Ishikawa (cell line): Measurements from ENCODE around the gene AQP12A.

Experiments used
- CEBPB ChIP-seq: IDR thresholded peaks from 2 replicates; pipeline ENCODE4 v1.6.1; 2012
- CREB1 ChIP-seq: IDR thresholded peaks from 2 replicates; pipeline ENCODE4 v1.6.1; 2012; ENCODE audit warnings: low read depth
- EGR1 ChIP-seq: IDR thresholded peaks from 2 replicates; pipeline ENCODE4 v1.6.1; 2012
- EP300 ChIP-seq: IDR thresholded peaks from 2 replicates; pipeline ENCODE4 v1.6.1; 2012; ENCODE audit warnings: borderline replicate concordance
- FOXM1 ChIP-seq: IDR thresholded peaks from 2 replicates; pipeline ENCODE4 v1.6.1; 2012; ENCODE audit warnings: low read depth, borderline replicate concordance
- NFIC ChIP-seq: IDR thresholded peaks from 2 replicates; pipeline ENCODE4 v1.6.1; 2012
- RAD21 ChIP-seq: IDR thresholded peaks from 2 replicates; pipeline ENCODE4 v1.6.1; 2012; ENCODE audit warnings: low read depth
- TAF1 ChIP-seq: IDR thresholded peaks from 2 replicates; pipeline ENCODE4 v1.6.1; 2012; ENCODE audit warnings: low read depth, mild to moderate bottlenecking
- TCF12 ChIP-seq: IDR thresholded peaks from 2 replicates; pipeline ENCODE4 v1.6.1; 2012; ENCODE audit warnings: low read depth
- TEAD4 ChIP-seq: IDR thresholded peaks from 2 replicates; pipeline ENCODE4 v1.6.1; 2012
- YY1 ChIP-seq: IDR thresholded peaks from 2 replicates; pipeline ENCODE4 v1.6.1; 2012; ENCODE audit warnings: low read depth
- ZBTB7A ChIP-seq: IDR thresholded peaks from 2 replicates; pipeline ENCODE4 v1.6.1; 2012; ENCODE audit warnings: low read depth
- TF ChIP-seq, protein P1 (sequence below): IDR thresholded peaks from 2 replicates; pipeline ENCODE4 v1.6.1; 2012; ENCODE audit warnings: low read depth, mild to moderate bottlenecking
- TF ChIP-seq, protein P2 (sequence below): IDR thresholded peaks from 2 replicates; pipeline ENCODE4 v1.6.1; 2012
- TF ChIP-seq, protein P3 (sequence below): IDR thresholded peaks from 2 replicates; pipeline ENCODE4 v1.6.1; 2012

AQP12A gene

DNA sequence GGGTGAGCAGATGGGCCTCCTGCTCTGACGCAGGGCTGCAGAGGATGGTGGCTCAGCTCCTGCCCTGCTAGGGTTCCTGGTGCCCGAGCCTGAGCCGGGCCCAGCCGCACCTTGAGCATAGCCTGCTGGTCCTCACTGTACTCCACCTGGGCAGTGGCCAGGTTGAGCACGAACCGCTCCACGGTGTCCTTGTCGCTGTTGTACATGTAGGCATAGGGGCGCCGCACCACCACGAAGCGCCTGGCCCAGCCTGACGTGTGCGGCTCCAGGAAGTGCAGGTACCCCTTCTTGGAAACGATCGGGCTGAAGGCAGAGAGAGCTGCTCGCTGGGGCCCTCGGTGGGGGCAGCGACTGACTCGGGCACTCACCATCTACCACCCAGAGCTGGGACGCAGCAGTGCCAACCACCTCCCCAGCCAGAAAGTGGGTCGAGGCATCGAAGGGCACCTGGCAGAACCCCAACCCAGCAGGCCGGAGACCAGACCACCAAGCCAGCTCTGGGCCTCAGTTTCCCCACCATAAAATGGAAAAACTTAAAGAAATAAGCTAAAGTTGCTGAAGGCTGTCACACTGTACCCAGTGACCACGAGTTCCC lies 27.3 kb downstream of the AQP12A start:
- TF ChIP-seq, protein P1, sequence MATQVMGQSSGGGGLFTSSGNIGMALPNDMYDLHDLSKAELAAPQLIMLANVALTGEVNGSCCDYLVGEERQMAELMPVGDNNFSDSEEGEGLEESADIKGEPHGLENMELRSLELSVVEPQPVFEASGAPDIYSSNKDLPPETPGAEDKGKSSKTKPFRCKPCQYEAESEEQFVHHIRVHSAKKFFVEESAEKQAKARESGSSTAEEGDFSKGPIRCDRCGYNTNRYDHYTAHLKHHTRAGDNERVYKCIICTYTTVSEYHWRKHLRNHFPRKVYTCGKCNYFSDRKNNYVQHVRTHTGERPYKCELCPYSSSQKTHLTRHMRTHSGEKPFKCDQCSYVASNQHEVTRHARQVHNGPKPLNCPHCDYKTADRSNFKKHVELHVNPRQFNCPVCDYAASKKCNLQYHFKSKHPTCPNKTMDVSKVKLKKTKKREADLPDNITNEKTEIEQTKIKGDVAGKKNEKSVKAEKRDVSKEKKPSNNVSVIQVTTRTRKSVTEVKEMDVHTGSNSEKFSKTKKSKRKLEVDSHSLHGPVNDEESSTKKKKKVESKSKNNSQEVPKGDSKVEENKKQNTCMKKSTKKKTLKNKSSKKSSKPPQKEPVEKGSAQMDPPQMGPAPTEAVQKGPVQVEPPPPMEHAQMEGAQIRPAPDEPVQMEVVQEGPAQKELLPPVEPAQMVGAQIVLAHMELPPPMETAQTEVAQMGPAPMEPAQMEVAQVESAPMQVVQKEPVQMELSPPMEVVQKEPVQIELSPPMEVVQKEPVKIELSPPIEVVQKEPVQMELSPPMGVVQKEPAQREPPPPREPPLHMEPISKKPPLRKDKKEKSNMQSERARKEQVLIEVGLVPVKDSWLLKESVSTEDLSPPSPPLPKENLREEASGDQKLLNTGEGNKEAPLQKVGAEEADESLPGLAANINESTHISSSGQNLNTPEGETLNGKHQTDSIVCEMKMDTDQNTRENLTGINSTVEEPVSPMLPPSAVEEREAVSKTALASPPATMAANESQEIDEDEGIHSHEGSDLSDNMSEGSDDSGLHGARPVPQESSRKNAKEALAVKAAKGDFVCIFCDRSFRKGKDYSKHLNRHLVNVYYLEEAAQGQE = no peak
- TF ChIP-seq TEAD4 (no peak), EP300 (no peak), NFIC (no peak), RAD21 (no peak), CEBPB (no peak), ZBTB7A (no peak), CREB1 (no peak), FOXM1 (no peak), TAF1 (no peak), TCF12 (no peak), EGR1 (no peak)
- TF ChIP-seq, protein P2, sequence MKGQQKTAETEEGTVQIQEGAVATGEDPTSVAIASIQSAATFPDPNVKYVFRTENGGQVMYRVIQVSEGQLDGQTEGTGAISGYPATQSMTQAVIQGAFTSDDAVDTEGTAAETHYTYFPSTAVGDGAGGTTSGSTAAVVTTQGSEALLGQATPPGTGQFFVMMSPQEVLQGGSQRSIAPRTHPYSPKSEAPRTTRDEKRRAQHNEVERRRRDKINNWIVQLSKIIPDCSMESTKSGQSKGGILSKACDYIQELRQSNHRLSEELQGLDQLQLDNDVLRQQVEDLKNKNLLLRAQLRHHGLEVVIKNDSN = no peak
- TF ChIP-seq, protein P3, sequence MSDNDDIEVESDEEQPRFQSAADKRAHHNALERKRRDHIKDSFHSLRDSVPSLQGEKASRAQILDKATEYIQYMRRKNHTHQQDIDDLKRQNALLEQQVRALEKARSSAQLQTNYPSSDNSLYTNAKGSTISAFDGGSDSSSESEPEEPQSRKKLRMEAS = no peak

DNA sequence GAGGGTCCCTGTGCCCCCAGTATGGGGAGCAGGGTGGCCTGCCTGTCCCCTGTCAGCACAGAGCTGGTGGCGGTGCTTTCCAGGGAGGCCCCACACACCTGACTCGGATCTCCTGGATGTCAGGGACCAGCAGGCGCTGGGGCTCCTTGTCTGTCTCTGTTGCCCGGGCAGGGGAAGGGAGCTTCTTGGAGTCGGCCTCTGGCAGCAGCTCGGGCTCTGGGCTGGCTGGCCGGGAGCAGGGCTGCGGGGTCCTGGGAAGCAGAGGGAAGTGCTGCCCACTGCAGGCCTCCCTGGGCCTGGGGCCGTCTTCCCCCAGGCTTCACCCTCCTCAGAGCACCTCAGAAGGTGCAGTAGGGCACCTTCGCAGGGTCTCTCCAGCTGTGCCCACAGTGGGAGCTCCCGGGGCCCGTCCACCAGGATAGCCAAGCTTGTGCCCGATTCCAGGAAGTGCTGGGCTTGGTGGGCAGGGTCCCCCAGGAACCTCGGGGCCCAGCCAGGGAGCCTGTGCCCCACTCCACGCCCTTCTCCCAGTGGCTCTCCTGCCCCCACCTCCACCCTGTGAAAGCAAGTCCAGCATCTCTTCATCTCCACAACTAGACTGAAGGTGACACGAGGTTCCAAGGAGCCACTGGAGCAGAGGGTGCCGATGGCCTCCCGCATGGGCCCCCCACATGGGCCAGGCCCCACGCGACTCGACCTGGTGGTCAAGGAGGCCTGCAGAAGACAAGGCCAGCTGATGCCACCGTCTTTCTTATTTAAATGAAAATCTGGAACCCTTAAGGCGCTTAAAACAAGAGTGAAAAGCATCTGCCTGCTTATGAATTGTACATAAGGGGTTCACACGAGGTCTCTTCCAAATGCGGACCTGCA lies 28.2 kb downstream of the AQP12A start:
- TF ChIP-seq EGR1 = no peak
- TF ChIP-seq TCF12 = no peak
- TF ChIP-seq ZBTB7A = no peak
- no peak for TF ChIP-seq TEAD4
- TF ChIP-seq CREB1 = no peak
- no peak for TF ChIP-seq CEBPB
- TF ChIP-seq FOXM1 = no peak
- no peak for TF ChIP-seq RAD21
- TF ChIP-seq YY1 = no peak
- TF ChIP-seq EP300 = no peak
- TF ChIP-seq, protein P1 = no peak
- TF ChIP-seq, protein P3 = no peak
- no peak for TF ChIP-seq TAF1

DNA sequence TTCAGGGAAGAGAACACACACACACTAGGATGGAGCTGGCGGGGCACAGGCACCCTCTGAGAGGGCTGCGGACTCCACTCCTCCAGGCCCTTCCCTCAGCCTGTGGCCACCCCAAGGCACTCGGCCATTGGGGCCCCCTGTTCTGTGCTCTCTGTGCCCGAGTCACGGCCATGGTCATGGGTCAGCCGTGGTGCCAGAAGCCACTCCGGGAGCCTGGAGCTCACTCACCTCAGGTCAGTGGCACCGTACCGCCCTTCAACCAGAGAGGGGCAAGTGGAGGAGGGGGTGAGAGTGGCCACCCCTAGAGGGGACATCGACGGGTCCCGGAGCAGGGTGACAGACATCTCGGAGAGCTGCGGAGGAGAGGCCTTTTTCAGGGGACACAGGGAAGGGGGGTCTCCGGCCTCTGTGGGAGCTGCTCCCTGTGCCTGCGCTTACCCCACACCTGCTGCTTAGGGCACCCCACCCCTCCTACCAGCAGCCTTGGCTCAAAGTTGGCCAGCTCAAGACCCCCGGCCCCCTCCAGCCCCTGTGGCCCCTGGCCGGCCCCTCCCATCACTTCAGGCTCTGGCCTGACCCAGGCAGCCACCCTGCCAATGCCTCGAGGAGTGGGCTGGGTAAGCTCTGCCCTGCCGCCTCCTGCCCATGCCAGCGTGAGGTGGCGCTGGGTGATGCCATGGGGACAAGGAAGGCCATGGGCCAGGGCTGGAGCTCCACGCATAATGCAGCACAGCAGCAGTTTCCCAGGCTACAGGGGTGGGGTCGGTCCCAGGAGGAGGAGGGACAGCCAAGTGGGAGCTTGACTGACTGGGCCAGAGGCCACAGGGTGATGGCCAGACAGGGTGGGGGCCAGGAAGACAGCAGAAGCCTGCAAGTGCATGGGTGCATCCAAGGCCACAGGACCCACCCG lies 29.3 kb downstream of the AQP12A start:
- TF ChIP-seq, protein P3 = no peak
- no peak for TF ChIP-seq NFIC
- TF ChIP-seq TCF12 = no peak
- no peak for TF ChIP-seq YY1
- no peak for TF ChIP-seq CEBPB
- TF ChIP-seq EP300 = no peak

DNA sequence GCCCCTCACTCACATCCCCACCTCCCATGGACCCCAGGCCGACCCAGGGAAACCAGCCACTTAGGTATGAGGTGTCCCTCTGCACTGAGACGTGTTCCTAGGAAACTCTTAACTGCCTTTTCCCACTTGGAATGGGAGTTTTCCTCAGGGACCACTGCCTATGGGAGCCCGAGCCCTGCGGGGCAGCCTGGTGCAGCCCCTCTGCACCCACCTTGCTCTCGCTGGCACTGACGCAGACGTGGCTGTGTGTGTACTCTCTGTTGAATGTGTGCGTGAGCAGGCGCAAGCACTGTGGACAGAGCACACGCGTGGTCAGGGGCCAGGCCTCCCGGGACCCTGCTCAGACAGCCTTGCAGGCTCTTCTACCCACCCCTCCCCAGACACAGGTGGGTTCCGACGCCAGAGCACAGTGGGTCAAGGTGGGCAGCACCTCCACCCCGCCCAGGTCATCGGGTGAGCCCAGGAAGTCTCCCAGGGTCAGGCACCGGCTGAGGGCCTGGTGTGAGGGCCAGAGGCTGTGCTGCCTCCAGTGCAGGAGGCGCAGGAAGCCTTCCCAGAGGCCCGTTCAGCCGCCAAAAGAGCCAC lies 30.0 kb downstream of the AQP12A start:
- TF ChIP-seq, protein P2 = no peak
- TF ChIP-seq TAF1 = no peak
- no peak for TF ChIP-seq ZBTB7A
- TF ChIP-seq TEAD4 = no peak
- no peak for TF ChIP-seq CEBPB
- TF ChIP-seq, protein P3 = no peak
- TF ChIP-seq FOXM1 = no peak
- no peak for TF ChIP-seq EP300
- no peak for TF ChIP-seq EGR1
- TF ChIP-seq CREB1 = no peak
- TF ChIP-seq NFIC = no peak
- no peak for TF ChIP-seq TCF12
